ENCODE results near the gene KCTD16.

- TF ChIP-seq CTCF (IDR thresholded peaks at IDR 0.05) (no peak), POLR2A (IDR thresholded peaks at IDR 0.05) (no peak)
These were observed 204.0 kb downstream of the KCTD16 start for GRCh38 chr5:144374637-144375036.
